Renal cortical epithelial cell (primary cell): Measurements from ENCODE around the gene USP17L30. TPM values are rescaled to one million over a fixed set of nuclear protein-coding genes. Genes with fewer than 3 reads are reported as not detected.
"Not testable (repeated sequence)": the region's sequence is repeated elsewhere in the genome, so short reads cannot be mapped to it uniquely, and the experiment has no call there.

ENCODE experiments used
- DNase-seq: peaks from one replicate; pipeline ENCODE4 v3.0.0-alpha.2; 2011; ENCODE audit warnings: low read depth
- total RNA-seq: library from RNA; depleted of rRNA; stranded (reverse); fragments of >200 nt; gene quantifications from 2 replicates; pipeline ENCODE4 v1.2.3, GENCODE V29; 2014

The USP17L30 gene, protein sequence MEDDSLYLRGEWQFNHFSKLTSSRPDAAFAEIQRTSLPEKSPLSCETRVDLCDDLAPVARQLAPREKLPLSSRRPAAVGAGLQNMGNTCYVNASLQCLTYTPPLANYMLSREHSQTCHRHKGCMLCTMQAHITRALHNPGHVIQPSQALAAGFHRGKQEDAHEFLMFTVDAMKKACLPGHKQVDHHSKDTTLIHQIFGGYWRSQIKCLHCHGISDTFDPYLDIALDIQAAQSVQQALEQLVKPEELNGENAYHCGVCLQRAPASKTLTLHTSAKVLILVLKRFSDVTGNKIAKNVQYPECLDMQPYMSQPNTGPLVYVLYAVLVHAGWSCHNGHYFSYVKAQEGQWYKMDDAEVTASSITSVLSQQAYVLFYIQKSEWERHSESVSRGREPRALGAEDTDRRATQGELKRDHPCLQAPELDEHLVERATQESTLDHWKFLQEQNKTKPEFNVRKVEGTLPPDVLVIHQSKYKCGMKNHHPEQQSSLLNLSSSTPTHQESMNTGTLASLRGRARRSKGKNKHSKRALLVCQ
- total RNA-seq: not detected in 2 replicates

DNA sequence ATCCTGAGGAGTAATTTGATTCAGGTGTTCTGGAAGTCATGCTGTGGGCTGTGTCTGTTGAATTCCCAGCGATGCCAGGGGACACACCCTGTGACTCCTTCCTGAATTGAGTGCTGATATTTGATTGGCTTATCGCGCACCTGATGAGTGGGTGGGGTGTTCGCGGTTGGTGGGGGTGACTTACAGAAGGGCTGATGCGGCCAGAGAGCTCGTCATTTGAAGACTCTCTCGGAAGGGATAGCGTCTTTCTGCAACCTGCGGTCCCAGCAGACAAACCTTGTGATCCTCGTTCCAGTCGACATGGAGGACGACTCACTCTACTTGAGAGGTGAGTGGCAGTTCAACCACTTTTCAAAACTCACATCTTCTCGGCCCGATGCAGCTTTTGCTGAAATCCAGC lies at the start of gene USP17L30:
Gene USP17L30 (plus strand): TSS at position 301 of the 400 bp plus-strand sequence. CDS start 0 bp downstream, at position 301.
- not testable (repeated sequence) for DNase-seq

DNA sequence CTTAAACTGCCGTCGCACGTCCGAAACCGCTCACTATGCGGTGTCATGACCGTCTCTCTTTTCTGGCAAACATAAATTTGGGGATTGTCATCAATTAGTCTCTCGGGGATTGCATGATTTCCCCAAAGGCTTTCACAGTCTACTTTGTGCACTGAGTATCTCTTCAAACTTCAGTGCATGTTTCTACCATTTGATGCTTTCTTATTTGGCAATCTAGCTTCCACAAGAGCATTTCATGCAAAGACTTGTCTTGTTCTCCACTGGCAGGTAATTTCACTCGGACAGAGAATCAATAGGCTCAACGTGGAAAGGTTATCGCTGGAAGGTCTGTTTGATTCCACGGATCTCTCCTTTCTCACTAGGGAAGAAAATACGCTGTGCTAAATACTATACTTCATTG lies 38.7 kb upstream of the USP17L30 start:
- not testable (repeated sequence) for DNase-seq

DNA sequence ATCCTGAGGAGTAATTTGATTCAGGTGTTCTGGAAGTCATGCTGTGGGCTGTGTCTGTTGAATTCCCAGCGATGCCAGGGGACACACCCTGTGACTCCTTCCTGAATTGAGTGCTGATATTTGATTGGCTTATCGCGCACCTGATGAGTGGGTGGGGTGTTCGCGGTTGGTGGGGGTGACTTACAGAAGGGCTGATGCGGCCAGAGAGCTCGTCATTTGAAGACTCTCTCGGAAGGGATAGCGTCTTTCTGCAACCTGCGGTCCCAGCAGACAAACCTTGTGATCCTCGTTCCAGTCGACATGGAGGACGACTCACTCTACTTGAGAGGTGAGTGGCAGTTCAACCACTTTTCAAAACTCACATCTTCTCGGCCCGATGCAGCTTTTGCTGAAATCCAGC lies 38.1 kb upstream of the USP17L30 start, which contains the start of gene USP17L24:
Gene USP17L24 (plus strand): TSS at position 301 of the 400 bp plus-strand sequence. CDS start 0 bp downstream, at position 301.
- DNase-seq: not testable (repeated sequence)

DNA sequence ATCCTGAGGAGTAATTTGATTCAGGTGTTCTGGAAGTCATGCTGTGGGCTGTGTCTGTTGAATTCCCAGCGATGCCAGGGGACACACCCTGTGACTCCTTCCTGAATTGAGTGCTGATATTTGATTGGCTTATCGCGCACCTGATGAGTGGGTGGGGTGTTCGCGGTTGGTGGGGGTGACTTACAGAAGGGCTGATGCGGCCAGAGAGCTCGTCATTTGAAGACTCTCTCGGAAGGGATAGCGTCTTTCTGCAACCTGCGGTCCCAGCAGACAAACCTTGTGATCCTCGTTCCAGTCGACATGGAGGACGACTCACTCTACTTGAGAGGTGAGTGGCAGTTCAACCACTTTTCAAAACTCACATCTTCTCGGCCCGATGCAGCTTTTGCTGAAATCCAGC lies 33.3 kb upstream of the USP17L30 start, which contains the start of gene USP17L25:
Gene USP17L25 (plus strand): TSS at position 301 of the 400 bp plus-strand sequence. CDS start 0 bp downstream, at position 301.
- DNase-seq: not testable (repeated sequence)

DNA sequence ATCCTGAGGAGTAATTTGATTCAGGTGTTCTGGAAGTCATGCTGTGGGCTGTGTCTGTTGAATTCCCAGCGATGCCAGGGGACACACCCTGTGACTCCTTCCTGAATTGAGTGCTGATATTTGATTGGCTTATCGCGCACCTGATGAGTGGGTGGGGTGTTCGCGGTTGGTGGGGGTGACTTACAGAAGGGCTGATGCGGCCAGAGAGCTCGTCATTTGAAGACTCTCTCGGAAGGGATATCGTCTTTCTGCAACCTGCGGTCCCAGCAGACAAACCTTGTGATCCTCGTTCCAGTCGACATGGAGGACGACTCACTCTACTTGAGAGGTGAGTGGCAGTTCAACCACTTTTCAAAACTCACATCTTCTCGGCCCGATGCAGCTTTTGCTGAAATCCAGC lies 28.6 kb upstream of the USP17L30 start, which contains the start of gene USP17L26:
Gene USP17L26 (plus strand): TSS at position 301 of the 400 bp plus-strand sequence. CDS start 0 bp downstream, at position 301.
- not testable (repeated sequence) for DNase-seq

DNA sequence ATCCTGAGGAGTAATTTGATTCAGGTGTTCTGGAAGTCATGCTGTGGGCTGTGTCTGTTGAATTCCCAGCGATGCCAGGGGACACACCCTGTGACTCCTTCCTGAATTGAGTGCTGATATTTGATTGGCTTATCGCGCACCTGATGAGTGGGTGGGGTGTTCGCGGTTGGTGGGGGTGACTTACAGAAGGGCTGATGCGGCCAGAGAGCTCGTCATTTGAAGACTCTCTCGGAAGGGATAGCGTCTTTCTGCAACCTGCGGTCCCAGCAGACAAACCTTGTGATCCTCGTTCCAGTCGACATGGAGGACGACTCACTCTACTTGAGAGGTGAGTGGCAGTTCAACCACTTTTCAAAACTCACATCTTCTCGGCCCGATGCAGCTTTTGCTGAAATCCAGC lies 23.8 kb upstream of the USP17L30 start, which contains the start of gene USP17L5:
Gene USP17L5 (plus strand): TSS at position 301 of the 400 bp plus-strand sequence. CDS start 0 bp downstream, at position 301.
- not testable (repeated sequence) for DNase-seq

DNA sequence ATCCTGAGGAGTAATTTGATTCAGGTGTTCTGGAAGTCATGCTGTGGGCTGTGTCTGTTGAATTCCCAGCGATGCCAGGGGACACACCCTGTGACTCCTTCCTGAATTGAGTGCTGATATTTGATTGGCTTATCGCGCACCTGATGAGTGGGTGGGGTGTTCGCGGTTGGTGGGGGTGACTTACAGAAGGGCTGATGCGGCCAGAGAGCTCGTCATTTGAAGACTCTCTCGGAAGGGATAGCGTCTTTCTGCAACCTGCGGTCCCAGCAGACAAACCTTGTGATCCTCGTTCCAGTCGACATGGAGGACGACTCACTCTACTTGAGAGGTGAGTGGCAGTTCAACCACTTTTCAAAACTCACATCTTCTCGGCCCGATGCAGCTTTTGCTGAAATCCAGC lies 19.1 kb upstream of the USP17L30 start, which contains the start of gene USP17L27:
Gene USP17L27 (plus strand): TSS at position 301 of the 400 bp plus-strand sequence. CDS start 0 bp downstream, at position 301.
- DNase-seq: not testable (repeated sequence)

DNA sequence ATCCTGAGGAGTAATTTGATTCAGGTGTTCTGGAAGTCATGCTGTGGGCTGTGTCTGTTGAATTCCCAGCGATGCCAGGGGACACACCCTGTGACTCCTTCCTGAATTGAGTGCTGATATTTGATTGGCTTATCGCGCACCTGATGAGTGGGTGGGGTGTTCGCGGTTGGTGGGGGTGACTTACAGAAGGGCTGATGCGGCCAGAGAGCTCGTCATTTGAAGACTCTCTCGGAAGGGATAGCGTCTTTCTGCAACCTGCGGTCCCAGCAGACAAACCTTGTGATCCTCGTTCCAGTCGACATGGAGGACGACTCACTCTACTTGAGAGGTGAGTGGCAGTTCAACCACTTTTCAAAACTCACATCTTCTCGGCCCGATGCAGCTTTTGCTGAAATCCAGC lies 14.3 kb upstream of the USP17L30 start, which contains the start of gene USP17L28:
Gene USP17L28 (plus strand): TSS at position 301 of the 400 bp plus-strand sequence. CDS start 0 bp downstream, at position 301.
- DNase-seq: not testable (repeated sequence)

DNA sequence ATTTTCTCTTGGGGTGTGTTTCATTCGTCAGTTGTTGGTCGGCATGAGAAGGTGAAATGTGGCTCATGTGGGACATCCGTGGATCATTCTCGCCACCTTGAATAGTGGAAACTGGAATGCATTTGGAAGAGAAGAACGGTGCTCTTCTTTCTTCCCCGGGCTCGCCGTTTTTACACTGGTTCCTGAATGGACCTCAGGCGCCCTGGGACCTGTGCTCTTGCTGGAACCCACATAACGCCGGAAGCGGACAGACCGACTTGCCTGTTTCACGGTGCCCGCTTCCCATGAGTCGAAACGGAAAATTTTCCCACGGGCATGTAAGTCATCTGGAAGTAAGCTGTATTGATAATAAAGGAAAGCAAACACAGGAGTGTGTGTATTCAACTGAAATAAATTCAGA lies 12.1 kb upstream of the USP17L30 start:
- DNase-seq: not testable (repeated sequence)

DNA sequence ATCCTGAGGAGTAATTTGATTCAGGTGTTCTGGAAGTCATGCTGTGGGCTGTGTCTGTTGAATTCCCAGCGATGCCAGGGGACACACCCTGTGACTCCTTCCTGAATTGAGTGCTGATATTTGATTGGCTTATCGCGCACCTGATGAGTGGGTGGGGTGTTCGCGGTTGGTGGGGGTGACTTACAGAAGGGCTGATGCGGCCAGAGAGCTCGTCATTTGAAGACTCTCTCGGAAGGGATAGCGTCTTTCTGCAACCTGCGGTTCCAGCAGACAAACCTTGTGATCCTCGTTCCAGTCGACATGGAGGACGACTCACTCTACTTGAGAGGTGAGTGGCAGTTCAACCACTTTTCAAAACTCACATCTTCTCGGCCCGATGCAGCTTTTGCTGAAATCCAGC lies 9.6 kb upstream of the USP17L30 start, which contains the start of gene USP17L29:
Gene USP17L29 (plus strand): TSS at position 301 of the 400 bp plus-strand sequence. CDS start 0 bp downstream, at position 301.
- not testable (repeated sequence) for DNase-seq

DNA sequence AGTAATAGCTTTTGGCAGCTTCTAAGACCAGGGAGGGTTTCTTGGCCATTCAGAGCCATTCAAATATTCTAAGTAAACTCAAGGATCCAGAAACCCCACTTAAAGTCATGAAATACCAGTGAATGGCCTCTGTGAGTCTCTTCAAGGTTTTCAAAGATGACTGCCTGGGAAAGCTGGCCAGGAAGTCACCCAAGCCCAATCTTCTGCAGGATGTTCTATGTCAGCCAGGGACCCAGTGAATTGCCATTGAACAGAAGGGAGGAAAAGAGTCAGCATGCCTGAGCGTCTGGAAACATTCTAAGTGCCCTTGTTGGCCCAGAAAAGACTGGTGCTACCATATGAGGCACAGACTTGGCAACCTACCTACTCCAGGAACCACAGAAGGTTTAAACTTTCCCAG lies 17.0 kb downstream of the USP17L30 start:
- DNase-seq: not testable (repeated sequence)

DNA sequence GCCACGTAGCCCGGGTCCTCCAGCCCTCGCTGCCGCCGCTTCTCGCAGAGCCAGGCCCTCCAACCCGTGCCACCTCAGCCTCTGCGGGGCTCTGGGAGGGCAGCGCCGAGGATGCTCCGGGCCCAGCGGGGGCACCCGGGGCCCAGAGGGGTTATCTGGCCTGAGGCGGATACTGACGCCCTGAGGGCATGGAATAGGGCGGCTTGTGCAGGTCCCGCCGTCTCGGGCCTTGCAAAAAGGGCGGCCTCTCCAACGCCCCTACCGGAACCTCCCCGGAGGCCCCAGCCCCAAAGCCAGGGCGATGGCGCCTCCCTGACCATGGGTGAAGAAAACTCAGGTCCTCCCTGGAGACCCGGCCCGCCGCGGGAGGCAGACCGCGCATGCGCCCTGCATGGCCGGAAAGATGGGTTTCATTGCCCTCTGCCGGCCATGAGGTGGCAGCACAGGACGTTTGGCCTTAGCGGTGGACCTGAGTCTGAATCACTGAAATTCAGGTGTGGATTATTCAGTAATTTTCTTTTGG lies 18.1 kb downstream of the USP17L30 start:
- DNase-seq: not testable (repeated sequence)

DNA sequence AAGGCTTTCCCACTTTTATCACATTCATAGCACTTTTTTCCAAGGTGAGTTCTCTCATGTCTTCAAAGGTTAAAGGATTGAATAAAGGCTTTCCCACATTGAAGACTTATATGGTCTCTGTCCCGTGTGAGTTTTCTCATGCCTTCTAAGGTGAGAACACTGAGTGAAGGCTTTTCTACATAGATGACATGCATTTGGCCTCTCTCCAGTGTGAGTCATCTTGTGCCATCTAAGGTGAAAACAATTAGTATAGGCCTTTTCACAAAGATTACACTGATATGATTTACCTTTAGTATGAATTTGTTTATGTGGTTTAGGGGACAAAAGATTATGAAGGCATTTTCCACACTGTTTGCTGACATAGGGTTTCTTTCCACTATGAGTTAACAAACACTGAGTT lies 21.2 kb downstream of the USP17L30 start:
- peak; percentile 76 for DNase-seq

DNA sequence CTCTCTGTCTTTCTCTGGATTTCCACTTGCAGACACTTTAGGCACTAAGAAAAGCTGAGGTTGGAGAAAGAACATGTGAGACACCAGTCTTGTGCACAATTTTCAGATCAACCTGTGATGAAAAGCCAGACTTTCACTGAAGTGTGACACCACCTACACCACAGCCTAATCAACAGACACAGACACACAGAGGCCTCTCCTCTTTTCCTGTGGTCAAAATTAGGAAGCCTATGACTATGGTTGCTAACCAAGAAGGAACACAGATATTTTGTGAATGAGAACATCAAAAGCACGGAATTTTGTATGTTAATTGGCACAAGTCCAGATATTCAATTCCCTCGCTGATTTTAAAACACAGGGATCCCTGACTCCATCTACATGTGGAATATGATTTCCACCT lies 26.1 kb downstream of the USP17L30 start:
- DNase-seq: peak; percentile 70

DNA sequence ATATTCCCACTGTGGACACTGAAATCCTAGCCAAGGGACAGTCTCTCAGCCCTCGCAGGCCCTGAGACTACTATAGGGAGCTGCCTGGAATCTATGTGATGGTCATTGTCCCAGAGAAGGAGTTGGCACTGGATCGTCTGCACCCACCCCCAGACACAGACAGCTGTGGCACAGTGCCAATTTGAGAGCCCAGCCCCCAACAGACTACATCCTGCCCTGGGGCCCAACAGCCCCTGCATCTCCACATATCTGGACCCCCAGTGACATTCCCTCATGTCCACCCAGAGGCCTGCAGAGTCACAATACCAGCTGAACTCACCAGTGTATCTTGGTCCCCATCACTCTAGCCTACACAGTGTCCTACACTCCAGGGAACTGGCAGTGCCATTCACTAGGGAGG lies 42.8 kb downstream of the USP17L30 start:
- DNase-seq: not testable (repeated sequence)

DNA sequence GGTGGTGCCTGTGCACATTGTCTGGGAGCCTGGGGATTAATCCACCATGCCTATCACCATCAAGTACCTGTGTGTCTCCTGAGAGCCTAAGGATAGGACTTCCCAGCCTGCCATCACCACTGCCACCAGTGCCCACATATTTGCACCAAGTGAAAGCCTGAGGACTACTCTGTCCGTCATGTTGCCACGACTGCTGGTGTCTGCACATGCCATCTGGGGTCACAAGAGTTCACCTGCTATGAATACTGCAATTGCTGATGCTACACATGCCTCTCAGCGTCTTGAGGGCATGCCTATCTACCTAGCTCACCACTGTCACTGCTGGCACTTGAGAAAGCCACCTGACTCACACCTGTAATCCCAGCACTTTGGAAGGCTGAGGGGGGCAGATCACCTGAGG lies 43.6 kb downstream of the USP17L30 start:
- DNase-seq: not testable (repeated sequence)

DNA sequence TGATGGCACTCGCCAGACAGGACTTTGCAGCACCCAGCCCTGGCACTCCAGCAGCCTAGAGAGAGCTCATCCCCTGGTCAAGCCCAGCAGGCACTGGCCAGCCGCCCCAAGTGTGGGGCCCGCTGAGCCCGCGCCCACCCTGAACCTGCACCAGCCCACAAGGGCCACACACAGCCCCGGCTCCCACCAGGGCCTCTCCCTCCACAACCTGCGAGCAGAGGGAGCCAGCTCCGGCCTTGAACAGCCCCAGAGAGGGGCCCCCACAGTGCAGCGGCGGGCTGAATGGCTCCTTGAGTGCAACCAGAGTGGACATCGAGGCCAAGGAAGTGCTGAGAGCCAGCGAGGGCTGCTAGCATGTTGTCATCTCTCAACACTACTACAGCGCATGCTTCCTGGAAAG lies 46.9 kb downstream of the USP17L30 start:
- DNase-seq: no peak

Other genes starting within 250 kb of the USP17L30 start
- gene FAM90A26, start 192.7 kb upstream of the USP17L30 start, total RNA-seq: not detected in 2 replicates
- not detected in 2 replicates for gene USP17L10, start 152.5 kb upstream of the USP17L30 start, total RNA-seq
- gene USP17L11, start 147.7 kb upstream of the USP17L30 start, total RNA-seq: not detected in 2 replicates
- gene USP17L12, start 143.0 kb upstream of the USP17L30 start, total RNA-seq: not detected in 2 replicates
- gene USP17L13, start 138.2 kb upstream of the USP17L30 start, total RNA-seq: not detected in 2 replicates
- not detected in 2 replicates for gene USP17L15, start 128.7 kb upstream of the USP17L30 start, total RNA-seq
- not detected in 2 replicates for gene USP17L17, start 119.2 kb upstream of the USP17L30 start, total RNA-seq
- gene USP17L18, start 114.5 kb upstream of the USP17L30 start, total RNA-seq: not detected in 2 replicates
- not detected in 2 replicates for gene USP17L19, start 109.8 kb upstream of the USP17L30 start, total RNA-seq
- gene USP17L20, start 105.0 kb upstream of the USP17L30 start, total RNA-seq: not detected in 2 replicates
- not detected in 2 replicates for gene USP17L21, start 100.3 kb upstream of the USP17L30 start, total RNA-seq
- not detected in 2 replicates for gene USP17L22, start 95.5 kb upstream of the USP17L30 start, total RNA-seq
- gene USP17L24, start 38.0 kb upstream of the USP17L30 start, total RNA-seq: not detected in 2 replicates
- gene USP17L25, start 33.2 kb upstream of the USP17L30 start, total RNA-seq: not detected in 2 replicates
- not detected in 2 replicates for gene USP17L26, start 28.5 kb upstream of the USP17L30 start, total RNA-seq
- not detected in 2 replicates for gene USP17L5, start 23.7 kb upstream of the USP17L30 start, total RNA-seq
- not detected in 2 replicates for gene USP17L27, start 19.0 kb upstream of the USP17L30 start, total RNA-seq
- gene USP17L28, start 14.2 kb upstream of the USP17L30 start, total RNA-seq: not detected in 2 replicates
- gene USP17L29, start 9.5 kb upstream of the USP17L30 start, total RNA-seq: not detected in 2 replicates
- gene DEFB131A, start 81.3 kb downstream of the USP17L30 start, total RNA-seq: not detected in 2 replicates